Right lobe of liver (tissue), 6 donors: ENCODE data around the gene TRMT1. TPM values are rescaled to one million over a fixed set of nuclear protein-coding genes. Genes with fewer than 3 reads are reported as not detected.

Experiments used
- ATAC-seq, 4 donors: fragments of 200-7000 bp; cut with Tn5 transposase; one replicate each; pipeline ENCODE4 v1.9.1; 2020; ENCODE audit warnings: mild to moderate bottlenecking in 4 of 4, moderate library complexity in 4 of 4
- DNase-seq, 3 donors: peaks; one replicate each; pipeline ENCODE4 v3.0.0-alpha.2; 2020
- H3K27ac ChIP-seq, 3 donors: fragments of 200-600 bp; one replicate each; pipeline ENCODE4 v1.8.0; 2022
- H3K27me3 ChIP-seq, 2 donors: fragments of 200-600 bp; one replicate each; pipeline ENCODE4 v1.8.0; 2022
- H3K36me3 ChIP-seq, 4 donors: fragments of 200-600 bp; sonication (generic) in 1 of 4; one replicate each; pipeline versions ENCODE4 v1.5.1 to v1.8.0; 2017 to 2022; ENCODE audit warnings: control low read depth in 1 of 4
- H3K4me1 ChIP-seq, 4 donors: fragments of 200-600 bp; sonication (generic) in 1 of 4; one replicate each; pipeline versions ENCODE4 v1.5.1 to v1.8.0; 2017 to 2022; ENCODE audit warnings: control low read depth in 1 of 4
- H3K4me3 ChIP-seq, 3 donors: fragments of 200-600 bp; one replicate each; pipeline ENCODE4 v1.8.0; 2022
- H3K9me3 ChIP-seq, 4 donors: fragments of 200-600 bp; sonication (generic) in 1 of 4; one replicate each; pipeline versions ENCODE4 v1.5.1 to v1.8.0; 2017 to 2022; ENCODE audit warnings: control low read depth in 1 of 4
- POLR2A ChIP-seq: fragments of 450-650 bp; IDR thresholded peaks from one replicate; pipeline ENCODE4 v1.6.1; 2017; ENCODE audit warnings: antibody characterized with exemption, mild to moderate bottlenecking
- WGBS: methylation state at CpG from one replicate; pipeline ENCODE4 v1.1.6; 2018; ENCODE audit warnings: low coverage, low lambda C conversion rate; ENCODE audit not compliant: insufficient coverage; ENCODE audit errors: missing lambda C conversion rate; 5-methylcytosine and 5-hydroxymethylcytosine counted together
- intact Hi-C, 2 donors: fragments of 100-400 bp; cut with DNase I; formaldehyde crosslinking; loops; one replicate each; pipeline versions ENCODE4 v1.11.2 to v1.14.1; 2022
- total RNA-seq, 6 experiments: library from RNA; depleted of rRNA in 2 of 6; stranded (reverse); fragments of >200 nt in 2 of 6; fragmentation: NEBNext Ultra II Directional in 3 of 6; extraction: Animal tissue kit (Norgen Biotek cat#: 25700) in 3 of 6; gene quantifications; one replicate each; pipeline versions ENCODE4 v1.1.0 to v1.2.4, GENCODE V29; 2016 to 2023
- TF ChIP-seq, protein P1 (sequence below), 4 donors: fragments of 200-600 bp in 3 of 4; fragments of 450-650 bp in 1 of 4; IDR thresholded peaks; one replicate each; pipeline versions ENCODE4 v1.5.1 to v1.8.0; 2016 to 2022; ENCODE audit warnings: antibody characterized with exemption in 4 of 4, mild to moderate bottlenecking in 2 of 4
- donor health status: DM: no; HTN: yes; CAD: no.
- donor health status: DM: no; HTN: no; CAD: no.
- donor health status: DM: no; HTN: no; CAD: no.
- donor health status: DM: no; HTN: yes; CAD: no.
- donor health status: DM: no; HTN: yes; CAD: no.

TRMT1 gene
- total RNA-seq, 6 experiments from 2014 or later = 15.0 to 20.5 (median 17.2) TPM

GRCh38 chr19:13083627-13084026 lies 32.9 kb downstream of the TRMT1 start:
- ATAC-seq (no peak), DNase-seq (no peak)
- 75% methylated on average over 2 of the region's 9 CpGs for WGBS
- intact Hi-C loops = no loop called here
- Histone ChIP-seq H3K4me1 (peaks cover 0 to 43% (median 11%) of the 10 kb centered on the region in 4 donors), H3K9me3 (no peaks in the 10 kb centered on the region), H3K27me3 (no peaks in the 10 kb centered on the region), H3K4me3 (no peak overlapping the region), H3K36me3 (no peaks in the 10 kb centered on the region), H3K27ac (peak overlapping the region in 2 of 3 donors; percentile 45 to 72)
- TF ChIP-seq, protein P1, sequence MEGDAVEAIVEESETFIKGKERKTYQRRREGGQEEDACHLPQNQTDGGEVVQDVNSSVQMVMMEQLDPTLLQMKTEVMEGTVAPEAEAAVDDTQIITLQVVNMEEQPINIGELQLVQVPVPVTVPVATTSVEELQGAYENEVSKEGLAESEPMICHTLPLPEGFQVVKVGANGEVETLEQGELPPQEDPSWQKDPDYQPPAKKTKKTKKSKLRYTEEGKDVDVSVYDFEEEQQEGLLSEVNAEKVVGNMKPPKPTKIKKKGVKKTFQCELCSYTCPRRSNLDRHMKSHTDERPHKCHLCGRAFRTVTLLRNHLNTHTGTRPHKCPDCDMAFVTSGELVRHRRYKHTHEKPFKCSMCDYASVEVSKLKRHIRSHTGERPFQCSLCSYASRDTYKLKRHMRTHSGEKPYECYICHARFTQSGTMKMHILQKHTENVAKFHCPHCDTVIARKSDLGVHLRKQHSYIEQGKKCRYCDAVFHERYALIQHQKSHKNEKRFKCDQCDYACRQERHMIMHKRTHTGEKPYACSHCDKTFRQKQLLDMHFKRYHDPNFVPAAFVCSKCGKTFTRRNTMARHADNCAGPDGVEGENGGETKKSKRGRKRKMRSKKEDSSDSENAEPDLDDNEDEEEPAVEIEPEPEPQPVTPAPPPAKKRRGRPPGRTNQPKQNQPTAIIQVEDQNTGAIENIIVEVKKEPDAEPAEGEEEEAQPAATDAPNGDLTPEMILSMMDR (IDR thresholded peaks at IDR 0.05) = no peak
- no peak for TF ChIP-seq POLR2A

GRCh38 chr19:13083008-13083404 lies 33.5 kb downstream of the TRMT1 start:
- no peak for TF ChIP-seq POLR2A
- TF ChIP-seq, protein P1 (IDR thresholded peaks at IDR 0.05) = no peak
- Histone ChIP-seq H3K4me3 (no peak overlapping the region), H3K36me3 (no peaks in the 10 kb centered on the region), H3K4me1 (peaks cover 0 to 44% (median 11%) of the 10 kb centered on the region in 4 donors), H3K27ac (peak overlapping the region in 2 of 3 donors; percentile 45 to 72), H3K9me3 (no peaks in the 10 kb centered on the region), H3K27me3 (no peaks in the 10 kb centered on the region)
- 51% methylated on average over 5 of the region's 7 CpGs for WGBS
- ATAC-seq (peak; percentile 27 to 58 (median 43)), DNase-seq (peak in 1 of 3 donors; percentile 60)
- intact Hi-C loops = no loop called here

- ATAC-seq = peak; percentile 87 to 89 (median 88)
- TF ChIP-seq, protein P1 (IDR thresholded peaks at IDR 0.05) = peak in 2 of 4 donors; percentile 15 to 20
- peak; percentile 30 for TF ChIP-seq POLR2A
- peak; percentile 69 to 85 (median 79) for DNase-seq
- H3K9me3 ChIP-seq = no peaks in the 10 kb centered on the region
- WGBS = 31% methylated on average over 4 of the region's 14 CpGs
- no peaks in the 10 kb centered on the region for H3K36me3 ChIP-seq
- no peaks in the 10 kb centered on the region for H3K27me3 ChIP-seq
- H3K4me3 ChIP-seq = no peak overlapping the region
- peak overlapping the region; percentile 18 to 72 (median 45) for H3K27ac ChIP-seq
- H3K4me1 ChIP-seq = peaks cover 0 to 43% (median 11%) of the 10 kb centered on the region in 4 donors
- intact Hi-C loops = no loop called here
Observed at GRCh38 chr19:13082192-13083007, 34.1 kb downstream of the TRMT1 start.

DNA sequence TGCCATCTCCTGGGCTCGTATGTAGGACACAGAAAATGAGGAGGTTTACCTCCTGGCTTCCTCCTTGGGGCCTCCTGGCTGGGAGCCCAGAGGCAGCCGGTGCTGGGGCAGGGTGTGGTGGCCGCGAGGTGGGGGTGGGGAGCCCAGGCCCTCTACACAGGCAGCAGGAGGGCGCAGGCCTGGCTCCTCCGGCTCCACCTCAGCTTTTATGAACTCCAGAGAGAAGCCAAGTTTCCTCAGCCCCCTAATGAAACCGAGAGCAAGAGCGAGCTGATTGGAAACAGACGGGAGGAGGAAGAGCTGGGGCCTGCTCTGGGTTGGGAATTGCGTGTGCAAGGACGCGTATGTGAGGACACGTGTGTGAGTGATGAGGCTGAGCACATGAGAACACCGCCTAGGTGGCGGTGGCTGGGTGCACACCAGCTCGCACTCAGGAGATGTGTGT lies 37.0 kb downstream of the TRMT1 start:
- TF ChIP-seq, protein P1 (IDR thresholded peaks at IDR 0.05) = no peak
- no peak for TF ChIP-seq POLR2A
- WGBS = 72% methylated on average over 5 of the region's 16 CpGs
- no peak for ATAC-seq
- Histone ChIP-seq H3K4me1 (peaks cover 0 to 39% (median 11%) of the 10 kb centered on the region in 4 donors), H3K36me3 (no peaks in the 10 kb centered on the region), H3K27me3 (no peaks in the 10 kb centered on the region), H3K9me3 (no peaks in the 10 kb centered on the region), H3K27ac (no peak overlapping the region), H3K4me3 (no peak overlapping the region)
- intact Hi-C loops = no loop called here
- DNase-seq = no peak
